GM12878 (cell line): ENCODE results near the gene NFKBIE. TPM values are rescaled to one million over a fixed set of nuclear protein-coding genes. Genes with fewer than 3 reads are reported as not detected.
A peak's percentile ranks its signal among the peaks of the same experiment; 100 is the strongest.

ENCODE experiments used
- ATAC-seq: fragments of 200-7000 bp; cut with Tn5 transposase; 3 replicates; pipeline ENCODE4 v1.9.1; 2020; ENCODE audit warnings: mild to moderate bottlenecking, moderate library complexity
- BruUV-seq: library from RNA; stranded (reverse); fragments of 400-500 nt; replicated peaks from 2 replicates; lab custom pipeline; 2021; lab: Mats Ljungman, UMichigan
- CTCF ChIA-PET: fragments of 300-600 bp; sonication (Branson Sonifier 250); formaldehyde crosslinking; extraction: SDS; loops from one replicate; lab custom pipeline; 2021; ENCODE audit warnings: inconsistent platforms; lab: Yijun Ruan, JAX
- POLR2A ChIA-PET: fragments of 350-600 bp; formaldehyde crosslinking; extraction: SDS; loops from one replicate; lab custom pipeline; 2021; ENCODE audit warnings: inconsistent platforms; lab: Charles Lee
- RAD21 ChIA-PET: fragments of 300-600 bp; sonication (Branson Sonifier 250); formaldehyde crosslinking; loops from one replicate; lab custom pipeline; 2023; ENCODE audit warnings: antibody characterized with exemption; ENCODE audit not compliant: unreplicated experiment; lab: Charles Lee
- SMC1A ChIA-PET: fragments of 300-600 bp; sonication (Branson Sonifier 250); formaldehyde crosslinking; loops from one replicate; lab custom pipeline; 2023; ENCODE audit not compliant: unreplicated experiment, uncharacterized antibody; lab: Charles Lee
- DNase-seq: peaks from one replicate; pipeline ENCODE4 v3.0.0-alpha.2; 2011; ENCODE audit warnings: low read depth, low spot score
- FAIRE-seq: peaks from 3 replicates; lab custom pipeline; 2011; peaks lifted over from hg19 to GRCh38; lab: Jason Lieb, UNC
- H2AFZ ChIP-seq: 2 replicates; pipeline ENCODE4 v1.6.0; 2011; ENCODE audit warnings: low read depth, low read length, control low read depth; ENCODE audit not compliant: control insufficient read depth
- H3K27ac ChIP-seq: 2 replicates; pipeline ENCODE4 v1.5.1; 2011; ENCODE audit warnings: control low read depth; ENCODE audit not compliant: control insufficient read depth, insufficient read depth
- H3K27me3 ChIP-seq, 2 experiments: replicated peaks in 1 of 2; 2 replicates each; pipeline versions ENCODE4 v1.6.0 to v1.6.1; 2011; ENCODE audit warnings: low read length in 1 of 2; ENCODE audit not compliant: control insufficient read depth in 2 of 2, insufficient read depth in 2 of 2
- H3K36me3 ChIP-seq, 2 experiments: 2 replicates each; pipeline ENCODE4 v1.5.1; 2011; ENCODE audit warnings: low read length in 1 of 2; ENCODE audit not compliant: control insufficient read depth in 2 of 2, insufficient read depth in 2 of 2
- H3K4me1 ChIP-seq: 2 replicates; pipeline ENCODE4 v1.6.1; 2011; ENCODE audit warnings: mild to moderate bottlenecking, low read length, moderate library complexity, mixed read lengths; ENCODE audit not compliant: control insufficient read depth, insufficient read depth
- H3K4me2 ChIP-seq: 2 replicates; pipeline ENCODE4 v1.6.0; 2011; ENCODE audit warnings: control low read depth; ENCODE audit not compliant: control insufficient read depth, insufficient read depth
- H3K4me3 ChIP-seq: fragments of 200-600 bp; sonication (generic); 2 replicates; pipeline ENCODE4 v1.5.1; 2016
- H3K79me2 ChIP-seq: 2 replicates; pipeline ENCODE4 v1.6.0; 2011; ENCODE audit warnings: low read length; ENCODE audit not compliant: control insufficient read depth, insufficient read depth
- H3K9ac ChIP-seq: 2 replicates; pipeline ENCODE4 v1.8.0; 2011; ENCODE audit warnings: low read length, control low read depth, mixed read lengths; ENCODE audit not compliant: control insufficient read depth, insufficient read depth
- H3K9me3 ChIP-seq: replicated peaks from 3 replicates; pipeline ENCODE4 v1.5.1; 2011; ENCODE audit warnings: mild to moderate bottlenecking, low read length; ENCODE audit not compliant: control insufficient read depth, insufficient read depth
- H4K20me1 ChIP-seq: 2 replicates; pipeline ENCODE4 v1.6.0; 2011; ENCODE audit not compliant: control insufficient read depth, insufficient read depth
- BRCA1 ChIP-seq: IDR thresholded peaks from 2 replicates; pipeline ENCODE4 v1.6.1; 2011; ENCODE audit warnings: low read depth, low read length, improper control_type of control experiment
- CEBPB ChIP-seq, 2 experiments: fragments of 150-350 bp in 1 of 2; IDR thresholded peaks; 2 replicates each; pipeline ENCODE4 v1.6.1; 2012 to 2014; ENCODE audit warnings: low read depth in 2 of 2, low read length in 2 of 2, borderline replicate concordance in 1 of 2, inconsistent platforms in 1 of 2
- CHD4 ChIP-seq: fragments of 200-600 bp; sonication (generic); IDR thresholded peaks from 2 replicates; pipeline ENCODE4 v1.6.1; 2016; ENCODE audit warnings: mild to moderate bottlenecking
- CREM ChIP-seq: IDR thresholded peaks from 2 replicates; pipeline ENCODE4 v1.6.1; 2014; ENCODE audit warnings: antibody characterized with exemption, low read depth
- FOXM1 ChIP-seq: IDR thresholded peaks from 2 replicates; pipeline ENCODE4 v1.6.1; 2012; ENCODE audit warnings: low read depth, mild to moderate bottlenecking, inconsistent platforms, low read length, moderate library complexity
- HCFC1 ChIP-seq: fragments of 150-350 bp; IDR thresholded peaks from 2 replicates; pipeline ENCODE4 v1.6.1; 2014; ENCODE audit warnings: low read length
- HDGF ChIP-seq: fragments of 450-650 bp; IDR thresholded peaks from 2 replicates; pipeline ENCODE4 v1.6.1; 2016; ENCODE audit warnings: antibody characterized with exemption
- KAT2A ChIP-seq: conservative IDR thresholded peaks from 2 replicates; pipeline ENCODE4 v1.6.1; 2011; ENCODE audit warnings: low read depth, low read length; ENCODE audit not compliant: control insufficient read depth
- PAX5 ChIP-seq: IDR thresholded peaks from 2 replicates; pipeline ENCODE4 v1.6.1; 2011; ENCODE audit warnings: low read depth, low read length, borderline replicate concordance
- POLR2A ChIP-seq: IDR thresholded peaks from 2 replicates; pipeline ENCODE4 v1.6.1; 2011; ENCODE audit warnings: low read depth, mild to moderate bottlenecking, low read length
- POLR2AphosphoS5 ChIP-seq: IDR thresholded peaks from 2 replicates; pipeline ENCODE4 v1.6.1; 2011; ENCODE audit warnings: mild to moderate bottlenecking, low read length, inconsistent platforms
- SP1 ChIP-seq: IDR thresholded peaks from one replicate; pipeline ENCODE4 v1.6.1; 2011; ENCODE audit warnings: low read depth, low read length
- WGBS: methylation state at CpG from one replicate; pipeline ENCODE4 v1.1.6; 2016; ENCODE audit warnings: low lambda C conversion rate; ENCODE audit not compliant: insufficient replicate concordance, insufficient coverage; ENCODE audit errors: missing lambda C conversion rate; 5-methylcytosine and 5-hydroxymethylcytosine counted together
- in situ Hi-C: fragments of 300-500 bp; cut with MboI; formaldehyde crosslinking; loops from 9 replicates; pipeline ENCODE4 v1.14.3; 2018; ENCODE audit warnings: mixed read lengths
- intact Hi-C: fragments of 100-400 bp; cut with micrococcal nuclease; formaldehyde crosslinking; loops from one replicate; pipeline ENCODE4 v1.14.2; 2022; ENCODE audit not compliant: unreplicated experiment
- polyA plus RNA-seq, 11 experiments: library from polyadenylated mRNA; depleted of rRNA in 4 of 11; unstranded in 6 of 11; stranded (reverse) in 5 of 11; fragments of >200 nt; fragmentation: Nextera tagmentation in 4 of 11; fragmentation: Illumina TruSeq in 1 of 11; extraction: Ambion mirVana in 4 of 11; extraction: Trizol in 1 of 11; gene quantifications; 1 replicate in 1 of 11; 2 replicates in 10 of 11; pipeline versions ENCODE4 v1.2.1 to v1.2.3, GENCODE V29; 2011 to 2016; ENCODE audit warnings: inconsistent platforms in 2 of 11, missing spikeins in 2 of 11, low read depth in 1 of 11
- total RNA-seq, 4 experiments: library from RNA; depleted of rRNA in 3 of 4; stranded (reverse); fragments of >200 nt in 3 of 4; fragmentation: Illumina TruSeq in 1 of 4; extraction: Trizol in 1 of 4; gene quantifications; 2 replicates each; pipeline versions ENCODE4 v1.2.1 to v1.2.3, GENCODE V29; 2013 to 2021
- TF ChIP-seq, protein P1 (sequence below): fragments of 450-650 bp; IDR thresholded peaks from 2 replicates; pipeline ENCODE4 v1.6.1; 2017; ENCODE audit warnings: antibody characterized with exemption, mild to moderate bottlenecking, moderate library complexity

Gene NFKBIE
- total and polyA plus RNA-seq, 10 of the 15 experiments (the other 5 are each of a cell fraction or from before 2014, with no cell fraction given), result 10.4 to 106 (median 38.8) TPM

- no peak for TF ChIP-seq KAT2A
- TF ChIP-seq FOXM1, result no peak
- TF ChIP-seq, protein P1, sequence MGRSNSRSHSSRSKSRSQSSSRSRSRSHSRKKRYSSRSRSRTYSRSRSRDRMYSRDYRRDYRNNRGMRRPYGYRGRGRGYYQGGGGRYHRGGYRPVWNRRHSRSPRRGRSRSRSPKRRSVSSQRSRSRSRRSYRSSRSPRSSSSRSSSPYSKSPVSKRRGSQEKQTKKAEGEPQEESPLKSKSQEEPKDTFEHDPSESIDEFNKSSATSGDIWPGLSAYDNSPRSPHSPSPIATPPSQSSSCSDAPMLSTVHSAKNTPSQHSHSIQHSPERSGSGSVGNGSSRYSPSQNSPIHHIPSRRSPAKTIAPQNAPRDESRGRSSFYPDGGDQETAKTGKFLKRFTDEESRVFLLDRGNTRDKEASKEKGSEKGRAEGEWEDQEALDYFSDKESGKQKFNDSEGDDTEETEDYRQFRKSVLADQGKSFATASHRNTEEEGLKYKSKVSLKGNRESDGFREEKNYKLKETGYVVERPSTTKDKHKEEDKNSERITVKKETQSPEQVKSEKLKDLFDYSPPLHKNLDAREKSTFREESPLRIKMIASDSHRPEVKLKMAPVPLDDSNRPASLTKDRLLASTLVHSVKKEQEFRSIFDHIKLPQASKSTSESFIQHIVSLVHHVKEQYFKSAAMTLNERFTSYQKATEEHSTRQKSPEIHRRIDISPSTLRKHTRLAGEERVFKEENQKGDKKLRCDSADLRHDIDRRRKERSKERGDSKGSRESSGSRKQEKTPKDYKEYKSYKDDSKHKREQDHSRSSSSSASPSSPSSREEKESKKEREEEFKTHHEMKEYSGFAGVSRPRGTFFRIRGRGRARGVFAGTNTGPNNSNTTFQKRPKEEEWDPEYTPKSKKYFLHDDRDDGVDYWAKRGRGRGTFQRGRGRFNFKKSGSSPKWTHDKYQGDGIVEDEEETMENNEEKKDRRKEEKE, result no peak
Observed at GRCh38 chr6:44309092-44309491, 43.7 kb upstream of the NFKBIE start (continued).

DNA sequence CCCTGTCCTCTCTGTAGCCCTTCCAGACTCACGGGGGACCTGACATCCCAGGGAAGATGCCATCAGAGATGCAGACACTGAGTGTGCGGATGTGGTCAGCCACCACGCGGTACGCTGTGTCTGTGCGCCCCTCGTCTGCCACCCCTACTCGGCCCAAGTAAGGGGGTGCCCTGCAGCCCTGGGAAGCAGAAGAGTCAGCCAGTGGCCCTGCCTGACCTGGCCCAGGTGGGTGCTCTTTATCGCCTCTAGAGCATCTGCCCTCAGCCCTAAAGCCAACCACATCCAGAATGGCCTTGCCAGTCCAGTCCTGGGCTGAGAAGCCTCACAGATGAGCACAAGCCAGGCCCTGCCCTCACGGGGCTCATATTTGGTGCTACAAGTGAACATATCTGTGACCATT, 41.9 kb upstream of the NFKBIE start:
- POLR2A ChIA-PET, result no interaction called here

More for the DNA sequence above, 41.9 kb upstream of the NFKBIE start:
- ATAC-seq (no peak), DNase-seq (no peak), FAIRE-seq (no peak)
- H2AFZ ChIP-seq, result no peak overlapping the region
- SMC1A ChIA-PET, result interaction anchor here (3.0 kb wide), 1 partner anchor 39 kb away, joined by 22 read pairs; no protein-coding TSS in a partner anchor
- intact Hi-C loops (no loop called here), in situ Hi-C loops (no loop called here)
- TF ChIP-seq HCFC1 (no peak), CREM (no peak), SP1 (no peak), POLR2AphosphoS5 (peak; percentile 46; the same call in 1 of the 2 replicates), HDGF (no peak), PAX5 (no peak), BRCA1 (no peak), CHD4 (no peak), CEBPB (IDR thresholded peaks at IDR 0.05; ENCODE audit: borderline replicate concordance in 1 of 2, low read depth in 2 of 2, low read length in 2 of 2) (no peak), POLR2A (peak; percentile 66)
- H3K4me1 ChIP-seq, result peaks cover 4% of the 10 kb centered on the region
- no peaks in the 10 kb centered on the region for H3K27me3 ChIP-seq
- H3K4me2 ChIP-seq, result no peak overlapping the region
- no TSS peak for BruUV-seq
- H3K9ac ChIP-seq, result no peak overlapping the region
- peaks cover 3% of the 10 kb centered on the region for H3K79me2 ChIP-seq
- RAD21 ChIA-PET, result interaction anchor here (2.8 kb wide), 1 partner anchor 39 kb away, joined by 22 read pairs; no protein-coding TSS in a partner anchor
- H3K9me3 ChIP-seq, result no peaks in the 10 kb centered on the region
- H3K27ac ChIP-seq, result no peak overlapping the region
- H3K4me3 ChIP-seq, result no peak overlapping the region
- WGBS, result 90% methylated on average over 10 of the region's 10 CpGs
- CTCF ChIA-PET, result interaction anchor here (1.9 to 7.4 kb wide), 2 partner anchors 36 to 40 kb away, joined by 4 to 87 read pairs; partner anchors contain the start of genes NFKBIE and TMEM151B
- H3K36me3 ChIP-seq, result peaks cover 20 to 26% of the 10 kb centered on the region in 2 experiments
- H4K20me1 ChIP-seq, result no peaks in the 10 kb centered on the region
